Parathyroid adenoma (tissue), 2 donors: Measurements from ENCODE around the gene RGL2.

Experiments used
- H2AFZ ChIP-seq: fragments of 300-600 bp; sonication (generic); one replicate; pipeline ENCODE4 v1.7.0; 2017; ENCODE audit warnings: antibody characterized with exemption, mild to moderate bottlenecking
- H3K27ac ChIP-seq: fragments of 300-600 bp; sonication (generic); one replicate; pipeline ENCODE4 v1.7.0; 2017
- H3K27me3 ChIP-seq: fragments of 300-600 bp; sonication (generic); one replicate; pipeline ENCODE4 v1.7.0; 2017; ENCODE audit warnings: low read length; ENCODE audit not compliant: control insufficient read depth, insufficient read depth
- H3K36me3 ChIP-seq: fragments of 300-600 bp; sonication (generic); one replicate; pipeline ENCODE4 v1.7.0; 2017; ENCODE audit warnings: low read length; ENCODE audit not compliant: control insufficient read depth, insufficient read depth
- H3K4me1 ChIP-seq: fragments of 300-600 bp; sonication (generic); one replicate; pipeline ENCODE4 v1.7.0; 2017; ENCODE audit warnings: control low read depth
- H3K4me2 ChIP-seq: fragments of 300-600 bp; sonication (generic); one replicate; pipeline ENCODE4 v1.7.0; 2017; ENCODE audit warnings: low read length
- H3K4me3 ChIP-seq: fragments of 300-600 bp; sonication (generic); one replicate; pipeline ENCODE4 v1.7.0; 2017; ENCODE audit warnings: low read depth, low read length
- H3K79me2 ChIP-seq: fragments of 300-600 bp; sonication (generic); one replicate; pipeline ENCODE4 v1.7.0; 2017; ENCODE audit warnings: control low read depth
- H3K9ac ChIP-seq: fragments of 300-600 bp; sonication (generic); one replicate; pipeline ENCODE4 v1.7.0; 2017; ENCODE audit warnings: mild to moderate bottlenecking
- H3K9me3 ChIP-seq: fragments of 300-600 bp; sonication (generic); one replicate; pipeline ENCODE4 v1.7.0; 2017; ENCODE audit warnings: low read length; ENCODE audit not compliant: control insufficient read depth
- CTCF ChIP-seq: fragments of 300-600 bp; sonication (generic); IDR thresholded peaks from one replicate; pipeline ENCODE4 v1.7.0; 2017; ENCODE audit warnings: antibody characterized with exemption, mild to moderate bottlenecking
- donor health status: primary hyperparathyroidism.

Gene RGL2

DNA sequence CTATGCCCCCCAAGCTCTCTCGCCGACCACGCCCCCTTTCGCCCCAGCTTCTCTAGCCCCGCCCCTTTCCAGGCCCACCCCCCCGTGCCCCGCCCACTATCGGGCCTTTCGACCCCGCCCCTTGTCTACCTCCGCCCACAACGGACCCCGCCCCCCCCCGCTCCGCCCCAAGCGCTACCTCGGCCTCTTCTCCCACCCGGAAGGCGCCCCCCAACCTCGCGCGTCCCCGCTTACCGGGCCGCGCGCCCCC, 18.6 kb upstream of the RGL2 start:
- no peaks in the 10 kb centered on the region for H3K27me3 ChIP-seq
- no peaks in the 10 kb centered on the region for H3K36me3 ChIP-seq
- peak overlapping the region; percentile 84 for H3K4me3 ChIP-seq
- peaks cover 7% of the 10 kb centered on the region for H3K79me2 ChIP-seq
- no peak overlapping the region for H2AFZ ChIP-seq
- H3K4me1 ChIP-seq = peaks cover 51% of the 10 kb centered on the region
- no peaks in the 10 kb centered on the region for H3K9me3 ChIP-seq
- peak overlapping the region; percentile 54 for H3K4me2 ChIP-seq
- TF ChIP-seq CTCF = no peak
- H3K27ac ChIP-seq = peak overlapping the region; percentile 86
- no peak overlapping the region for H3K9ac ChIP-seq

DNA sequence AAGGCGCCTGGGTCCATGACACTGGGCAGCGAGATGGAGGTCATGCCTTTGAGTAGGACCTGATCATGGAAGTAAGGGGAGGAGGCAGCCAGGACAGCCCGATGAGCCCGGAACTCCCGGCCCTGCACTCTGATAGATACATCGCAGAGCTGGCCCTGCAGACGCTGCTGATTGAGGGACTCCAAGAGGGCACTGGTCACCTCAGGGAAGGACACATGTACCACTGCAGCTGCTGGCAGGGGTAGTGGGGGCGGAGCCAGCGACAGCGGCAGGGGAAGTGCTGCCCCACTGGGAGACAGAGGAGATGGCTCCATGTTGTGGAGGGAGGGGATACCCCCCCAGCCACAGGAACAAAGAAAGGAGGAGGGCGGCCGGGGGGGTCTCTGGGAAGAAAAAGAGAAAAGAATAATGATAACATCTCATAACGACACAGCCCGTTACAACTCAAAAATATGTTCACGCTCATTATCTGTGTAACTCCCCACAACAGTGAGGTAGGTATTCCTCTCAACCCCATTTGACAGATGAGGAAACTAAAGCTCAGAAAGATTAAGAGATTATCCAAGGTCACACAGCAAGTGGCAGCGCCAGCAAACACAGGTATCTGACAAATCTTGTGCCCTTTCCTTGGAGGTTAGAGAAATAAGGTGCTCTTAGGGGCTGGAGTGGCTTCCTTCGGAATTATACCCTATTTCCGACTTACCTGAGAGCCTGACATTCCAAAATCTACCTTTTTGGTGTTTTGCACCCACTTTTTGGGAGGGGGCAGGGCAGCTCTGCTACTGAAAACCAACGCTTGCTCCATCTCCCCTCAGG, 18.1 kb upstream of the RGL2 start:
- Histone ChIP-seq H3K9ac (no peak overlapping the region), H3K36me3 (no peaks in the 10 kb centered on the region), H3K79me2 (peaks cover 4% of the 10 kb centered on the region), H3K9me3 (no peaks in the 10 kb centered on the region), H3K27ac (peak overlapping the region; percentile 57), H2AFZ (no peak overlapping the region), H3K27me3 (no peaks in the 10 kb centered on the region), H3K4me1 (peaks cover 49% of the 10 kb centered on the region), H3K4me2 (peak overlapping the region; percentile 54), H3K4me3 (peak overlapping the region; percentile 22)
- no peak for TF ChIP-seq CTCF

- Histone ChIP-seq H3K4me3 (no peak overlapping the region), H3K27me3 (no peaks in the 10 kb centered on the region), H3K9me3 (no peaks in the 10 kb centered on the region), H3K9ac (no peak overlapping the region), H3K4me2 (peak overlapping the region; percentile 54), H3K27ac (peak overlapping the region; percentile 57), H2AFZ (no peak overlapping the region), H3K79me2 (peaks cover 5% of the 10 kb centered on the region), H3K36me3 (no peaks in the 10 kb centered on the region), H3K4me1 (peaks cover 43% of the 10 kb centered on the region)
- no peak for TF ChIP-seq CTCF
Measured at GRCh38 chr6:33315793-33316602, 17.3 kb upstream of the RGL2 start.

- peak overlapping the region; percentile 94 for H3K4me3 ChIP-seq
- H3K27me3 ChIP-seq = no peaks in the 10 kb centered on the region
- H3K4me1 ChIP-seq = peaks cover 35% of the 10 kb centered on the region
- no peaks in the 10 kb centered on the region for H3K9me3 ChIP-seq
- TF ChIP-seq CTCF = no peak
- peak overlapping the region; percentile 91 for H2AFZ ChIP-seq
- H3K4me2 ChIP-seq = peak overlapping the region; percentile 100
- H3K79me2 ChIP-seq = peaks cover 7% of the 10 kb centered on the region
- no peak overlapping the region for H3K9ac ChIP-seq
- peak overlapping the region; percentile 96 for H3K27ac ChIP-seq
- no peaks in the 10 kb centered on the region for H3K36me3 ChIP-seq
Measured at GRCh38 chr6:33314943-33315792, 16.4 kb upstream of the RGL2 start.
